AG08395 (cell line): Measurements from ENCODE around the gene PCNX4.

Experiments
- DNase-seq: peaks from one replicate; pipeline ENCODE4 v3.0.0; 2012; ENCODE audit warnings: mixed read lengths, low spot score

Gene PCNX4

GRCh38 chr14:60102389-60102788 is 10.7 kb downstream of the PCNX4 start:
- DNase-seq, result peak; percentile 62

- peak; percentile 44 for DNase-seq
Observed at GRCh38 chr14:60106339-60106738, 14.6 kb downstream of the PCNX4 start.

- no peak for DNase-seq
Observed at GRCh38 chr14:60107477-60107876, 15.8 kb downstream of the PCNX4 start.

- no peak for DNase-seq
Observed at GRCh38 chr14:60111732-60112131, 20.0 kb downstream of the PCNX4 start.

- no peak for DNase-seq
Observed at GRCh38 chr14:60114881-60115280, 23.2 kb downstream of the PCNX4 start.

GRCh38 chr14:60116181-60116580 is 24.5 kb downstream of the PCNX4 start:
- DNase-seq, result no peak

GRCh38 chr14:60125918-60126317 is 34.2 kb downstream of the PCNX4 start:
- DNase-seq, result no peak

- no peak for DNase-seq
Observed at GRCh38 chr14:60133487-60133886, 41.8 kb downstream of the PCNX4 start.

GRCh38 chr14:60134702-60135101 is 43.0 kb downstream of the PCNX4 start:
- no peak for DNase-seq

- DNase-seq, result peak; percentile 92
Observed at GRCh38 chr14:60151715-60152114, 60.0 kb downstream of the PCNX4 start.

GRCh38 chr14:60153991-60154390 is 62.3 kb downstream of the PCNX4 start:
- DNase-seq, result no peak

GRCh38 chr14:60154671-60155070 is 62.9 kb downstream of the PCNX4 start:
- DNase-seq, result no peak

- no peak for DNase-seq
Observed at GRCh38 chr14:60160422-60160821, 68.7 kb downstream of the PCNX4 start.

GRCh38 chr14:60161196-60162107 is 69.7 kb downstream of the PCNX4 start:
- no peak for DNase-seq

GRCh38 chr14:60163693-60164092 is 72.0 kb downstream of the PCNX4 start:
- no peak for DNase-seq

GRCh38 chr14:60164404-60164711 is 72.6 kb downstream of the PCNX4 start:
- no peak for DNase-seq

GRCh38 chr14:60164712-60165546 is 73.2 kb downstream of the PCNX4 start, which contains the start of gene DHRS7:
TSS of gene DHRS7 (minus strand) at chr14:60165398. CDS start at chr14:60165309, 89 bp downstream.
- peak; percentile 92 for DNase-seq

- no peak for DNase-seq
Observed at GRCh38 chr14:60165547-60165876, 73.8 kb downstream of the PCNX4 start.

- DNase-seq, result no peak
Observed at GRCh38 chr14:60166142-60166541, 74.4 kb downstream of the PCNX4 start.

- DNase-seq, result no peak
Observed at GRCh38 chr14:60169722-60170121, 78.0 kb downstream of the PCNX4 start.

GRCh38 chr14:60170948-60171347 is 79.2 kb downstream of the PCNX4 start:
- no peak for DNase-seq

GRCh38 chr14:60171690-60172089 is 80.0 kb downstream of the PCNX4 start:
- no peak for DNase-seq
